ENCODE measurements around the gene CPNE6. TPM values are rescaled to one million over a fixed set of nuclear protein-coding genes. Genes with fewer than 3 reads are reported as not detected.

CPNE6 gene
- polyA plus RNA-seq, 1 experiment, result not detected

GRCh38 chr14:24119691-24120090, 48.3 kb downstream of the CPNE6 start:
- H3K27me3 ChIP-seq (ENCODE audit: control insufficient read depth, insufficient read depth, low read length), result no peaks in the 10 kb centered on the region
- no peak overlapping the region for H3K27ac ChIP-seq (ENCODE audit: low read depth, low read length)
- H3K9me3 ChIP-seq (ENCODE audit: control insufficient read depth, insufficient read depth, low read length), result no peaks in the 10 kb centered on the region
- no peak overlapping the region for H3K4me3 ChIP-seq (ENCODE audit: low read depth, low read length)
- ChIA-PET POLR2A (no interaction called here), CTCF (interaction anchor here (0.9 kb wide), 1 partner anchor 11 kb away, joined by 3 read pairs; no protein-coding TSS in a partner anchor)
- no peak for TF ChIP-seq CTCF (IDR thresholded peaks at IDR 0.05; ENCODE audit: low read depth, low read length)
- DNase-seq (ENCODE audit: low read depth, low spot score), result no peak

GRCh38 chr14:24121210-24121609, 49.8 kb downstream of the CPNE6 start:
- Histone ChIP-seq H3K9me3 (ENCODE audit: control insufficient read depth, insufficient read depth, low read length) (no peaks in the 10 kb centered on the region), H3K27ac (ENCODE audit: low read depth, low read length) (no peak overlapping the region), H3K4me3 (ENCODE audit: low read depth, low read length) (no peak overlapping the region), H3K27me3 (ENCODE audit: control insufficient read depth, insufficient read depth, low read length) (no peaks in the 10 kb centered on the region)
- CTCF ChIA-PET, result interaction anchor here (0.6 to 1.2 kb wide), 2 partner anchors 40 to 63 kb away, joined by 3 read pairs; partner anchors contain the start of gene IRF9
- no peak for DNase-seq (ENCODE audit: low read depth, low spot score)
- TF ChIP-seq CTCF (IDR thresholded peaks at IDR 0.05; ENCODE audit: low read depth, low read length), result no peak
- POLR2A ChIA-PET, result no interaction called here

GRCh38 chr14:24122416-24122815, 51.1 kb downstream of the CPNE6 start:
- ChIA-PET POLR2A (no interaction called here), CTCF (interaction anchor here (1.2 kb wide), 1 partner anchor 38 kb away, joined by 3 read pairs; the partner anchor contains the start of gene IRF9)
- no peak for DNase-seq (ENCODE audit: low read depth, low spot score)

GRCh38 chr14:24122898-24123297, 51.5 kb downstream of the CPNE6 start:
- DNase-seq (ENCODE audit: low read depth, low spot score), result no peak
- H3K9me3 ChIP-seq (ENCODE audit: control insufficient read depth, insufficient read depth, low read length), result no peaks in the 10 kb centered on the region
- CTCF ChIA-PET, result no interaction called here
- no peaks in the 10 kb centered on the region for H3K27me3 ChIP-seq (ENCODE audit: control insufficient read depth, insufficient read depth, low read length)
- TF ChIP-seq CTCF (IDR thresholded peaks at IDR 0.05; ENCODE audit: low read depth, low read length), result no peak
- H3K27ac ChIP-seq (ENCODE audit: low read depth, low read length), result no peak overlapping the region
- POLR2A ChIA-PET, result no interaction called here
- no peak overlapping the region for H3K4me3 ChIP-seq (ENCODE audit: low read depth, low read length)

More at GRCh38 chr14:24122416-24122815, 51.1 kb downstream of the CPNE6 start:
- H3K27ac ChIP-seq (ENCODE audit: low read depth, low read length), result no peak overlapping the region
- H3K4me3 ChIP-seq (ENCODE audit: low read depth, low read length), result no peak overlapping the region
- no peaks in the 10 kb centered on the region for H3K9me3 ChIP-seq (ENCODE audit: control insufficient read depth, insufficient read depth, low read length)
- H3K27me3 ChIP-seq (ENCODE audit: control insufficient read depth, insufficient read depth, low read length), result no peaks in the 10 kb centered on the region
- no peak for TF ChIP-seq CTCF (IDR thresholded peaks at IDR 0.05; ENCODE audit: low read depth, low read length)

GRCh38 chr14:24123424-24124417, 52.4 kb downstream of the CPNE6 start:
- no peaks in the 10 kb centered on the region for H3K9me3 ChIP-seq (ENCODE audit: control insufficient read depth, insufficient read depth, low read length)
- H3K4me3 ChIP-seq (ENCODE audit: low read depth, low read length), result no peak overlapping the region
- no peak for DNase-seq (ENCODE audit: low read depth, low spot score)
- no peak overlapping the region for H3K27ac ChIP-seq (ENCODE audit: low read depth, low read length)
- ChIA-PET POLR2A (no interaction called here), CTCF (no interaction called here)
- TF ChIP-seq CTCF (IDR thresholded peaks at IDR 0.05; ENCODE audit: low read depth, low read length), result no peak
- no peaks in the 10 kb centered on the region for H3K27me3 ChIP-seq (ENCODE audit: control insufficient read depth, insufficient read depth, low read length)
